Endodermal cell (in vitro differentiated cells): ENCODE measurements around the gene ACOD1. TPM values are rescaled to one million over a fixed set of nuclear protein-coding genes. Genes with fewer than 3 reads are reported as not detected.

ENCODE experiments used
- DNase-seq: peaks from one replicate; pipeline ENCODE4 v3.0.0-alpha.2; 2017
- H3K27ac ChIP-seq: 2 replicates; pipeline ENCODE4 v1.5.1; 2013; ENCODE audit warnings: mild to moderate bottlenecking, low read depth, low read length, moderate library complexity
- H3K27me3 ChIP-seq: 2 replicates; pipeline ENCODE4 v1.6.1; 2013; ENCODE audit warnings: mild to moderate bottlenecking, low read length, moderate library complexity; ENCODE audit not compliant: insufficient read depth, control insufficient read depth, poor library complexity, severe bottlenecking
- H3K36me3 ChIP-seq: 2 replicates; pipeline ENCODE4 v1.7.0; 2013; ENCODE audit warnings: mild to moderate bottlenecking, low read length, moderate library complexity; ENCODE audit not compliant: control insufficient read depth, insufficient read depth
- H3K4me1 ChIP-seq: one replicate; pipeline ENCODE4 v1.7.0; 2013; ENCODE audit warnings: low read length; ENCODE audit not compliant: control insufficient read depth, insufficient read depth
- H3K4me3 ChIP-seq: 2 replicates; pipeline ENCODE4 v1.5.1; 2013; ENCODE audit warnings: mild to moderate bottlenecking, low read length, moderate library complexity
- H3K9ac ChIP-seq: 2 replicates; pipeline ENCODE4 v1.6.1; 2013; ENCODE audit warnings: mild to moderate bottlenecking, low read length, moderate library complexity; ENCODE audit not compliant: poor library complexity, severe bottlenecking; ENCODE audit errors: extremely low read depth
- H3K9me3 ChIP-seq: 2 replicates; pipeline ENCODE4 v1.6.1; 2013; ENCODE audit warnings: mild to moderate bottlenecking, low read length, moderate library complexity; ENCODE audit not compliant: control insufficient read depth
- H3K27ac Mint-ChIP-seq: 2 replicates; pipeline ENCODE4 v1.8.0; 2020; ENCODE audit warnings: mixed read lengths
- H3K27me3 Mint-ChIP-seq: 2 replicates; pipeline ENCODE4 v1.8.0; 2021; ENCODE audit warnings: mild to moderate bottlenecking, mixed read lengths; ENCODE audit not compliant: insufficient read depth
- H3K36me3 Mint-ChIP-seq: 2 replicates; pipeline ENCODE4 v1.8.0; 2020; ENCODE audit warnings: low read depth, mixed read lengths
- H3K4me1 Mint-ChIP-seq: 2 replicates; pipeline ENCODE4 v1.8.0; 2020; ENCODE audit warnings: mixed read lengths
- H3K4me3 Mint-ChIP-seq: 2 replicates; pipeline ENCODE4 v1.8.0; 2020; ENCODE audit warnings: mild to moderate bottlenecking, moderate library complexity, mixed read lengths
- H3K9me3 Mint-ChIP-seq: 2 replicates; pipeline ENCODE4 v1.8.0; 2020; ENCODE audit warnings: mild to moderate bottlenecking, mixed read lengths
- CTCF ChIP-seq: fragments of 200-600 bp; sonication (generic); conservative IDR thresholded peaks from 2 replicates; pipeline ENCODE4 v1.5.0; 2021; ENCODE audit warnings: antibody characterized with exemption, mild to moderate bottlenecking
- WGBS, 2 experiments: methylation state at CpG; one replicate each; pipeline versions ENCODE4 v1.1.5 to v1.1.7; 2013; ENCODE audit warnings: missing lambda C conversion rate in 2 of 2, mixed read lengths in 1 of 2; ENCODE audit not compliant: insufficient coverage in 1 of 2, insufficient read length in 1 of 2; 5-methylcytosine and 5-hydroxymethylcytosine counted together
- total RNA-seq, 2 donors: library from RNA; stranded (reverse); fragmentation: NEBNext Ultra II Directional in 1 of 2; extraction: Animal tissue kit (Norgen Biotek cat#: 25700) in 1 of 2; gene quantifications; 2 replicates in 1 of 2; 3 replicates in 1 of 2; pipeline ENCODE4 v1.2.1, GENCODE V29; 2021

Gene ACOD1
- total RNA-seq, 2 donors from 2014 or later, result not detected

- Histone ChIP-seq H3K27me3 (peaks cover 9% of the 10 kb centered on the region), H3K9me3 (peaks cover 11% of the 10 kb centered on the region), H3K4me1 (no peaks in the 10 kb centered on the region), H3K4me3 (no peak overlapping the region), H3K27ac (no peak overlapping the region), H3K9ac (no peak overlapping the region), H3K36me3 (no peaks in the 10 kb centered on the region)
- H3K27ac Mint-ChIP-seq, result no peak overlapping the region
- peaks cover 7% of the 10 kb centered on the region for H3K4me1 Mint-ChIP-seq
- no peak for DNase-seq
- H3K36me3 Mint-ChIP-seq, result no peaks in the 10 kb centered on the region
- WGBS, 2 experiments, result 92 to 100% methylated on average over 1 of the region's 1 CpG
- no peak for TF ChIP-seq CTCF
- H3K27me3 Mint-ChIP-seq, result peaks cover 3% of the 10 kb centered on the region
- peaks cover 4% of the 10 kb centered on the region for H3K9me3 Mint-ChIP-seq
- no peak overlapping the region for H3K4me3 Mint-ChIP-seq
Observed at GRCh38 chr13:76925115-76925514, 23.2 kb upstream of the ACOD1 start.

GRCh38 chr13:76927955-76928354 is 20.4 kb upstream of the ACOD1 start:
- no peak for TF ChIP-seq CTCF
- DNase-seq, result no peak

GRCh38 chr13:76928456-76928855 is 19.9 kb upstream of the ACOD1 start:
- Histone ChIP-seq H3K4me1 (no peaks in the 10 kb centered on the region), H3K9ac (no peak overlapping the region), H3K27me3 (no peaks in the 10 kb centered on the region), H3K36me3 (no peaks in the 10 kb centered on the region), H3K27ac (no peak overlapping the region), H3K9me3 (peaks cover 6% of the 10 kb centered on the region), H3K4me3 (no peak overlapping the region)
- no peak overlapping the region for H3K27ac Mint-ChIP-seq
- no peak overlapping the region for H3K4me3 Mint-ChIP-seq
- H3K36me3 Mint-ChIP-seq, result no peaks in the 10 kb centered on the region
- WGBS, 2 experiments, result 95 to 100% methylated on average over 2 to 3 of the region's 3 CpGs
- peaks cover 3% of the 10 kb centered on the region for H3K27me3 Mint-ChIP-seq
- no peaks in the 10 kb centered on the region for H3K9me3 Mint-ChIP-seq
- no peak for DNase-seq
- TF ChIP-seq CTCF, result no peak
- peaks cover 7% of the 10 kb centered on the region for H3K4me1 Mint-ChIP-seq

More at GRCh38 chr13:76927955-76928354, 20.4 kb upstream of the ACOD1 start:
- 92 to 100% methylated on average over 4 to 5 of the region's 5 CpGs for WGBS, 2 experiments
- Mint-ChIP-seq H3K4me3 (no peak overlapping the region), H3K9me3 (no peaks in the 10 kb centered on the region), H3K36me3 (no peaks in the 10 kb centered on the region), H3K4me1 (peaks cover 7% of the 10 kb centered on the region), H3K27ac (no peak overlapping the region), H3K27me3 (peaks cover 3% of the 10 kb centered on the region)
- Histone ChIP-seq H3K27ac (no peak overlapping the region), H3K36me3 (no peaks in the 10 kb centered on the region), H3K9me3 (peaks cover 6% of the 10 kb centered on the region), H3K9ac (no peak overlapping the region), H3K4me3 (no peak overlapping the region), H3K27me3 (no peaks in the 10 kb centered on the region), H3K4me1 (no peaks in the 10 kb centered on the region)
